GM20431 (cell line): Measurements from ENCODE around the gene LATS1.
"Not testable (repeated sequence)": the region's sequence is repeated elsewhere in the genome, so short reads cannot be mapped to it uniquely, and the experiment has no call there.

Experiments used
- in situ Hi-C: fragments of 300-500 bp; cut with MseI, MboI; formaldehyde crosslinking; loops from one replicate; pipeline ENCODE4 v1.15.0; 2020; ENCODE audit warnings: low sequenced_read_pairs; ENCODE audit not compliant: unreplicated experiment

The LATS1 gene

DNA sequence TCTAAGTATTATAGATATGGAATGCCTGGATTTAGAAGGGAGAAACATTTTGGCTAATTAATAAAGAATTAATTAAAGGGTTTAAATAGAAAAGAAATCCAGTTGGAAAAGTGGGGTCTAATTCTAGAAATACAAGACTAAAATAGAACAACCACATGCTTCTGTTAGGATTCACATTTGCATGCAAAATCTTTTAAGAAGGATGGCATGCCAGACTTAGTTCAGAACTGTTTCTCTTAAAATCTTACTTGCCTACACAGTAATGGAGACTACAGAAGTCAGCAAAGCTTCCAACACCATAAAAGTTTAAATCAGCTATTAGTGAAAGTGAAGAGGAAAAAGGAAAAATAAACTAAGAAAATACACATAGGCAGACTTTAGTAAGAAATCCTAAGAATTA is 36.7 kb downstream of the LATS1 start:
- in situ Hi-C loops, result no loop called here

DNA sequence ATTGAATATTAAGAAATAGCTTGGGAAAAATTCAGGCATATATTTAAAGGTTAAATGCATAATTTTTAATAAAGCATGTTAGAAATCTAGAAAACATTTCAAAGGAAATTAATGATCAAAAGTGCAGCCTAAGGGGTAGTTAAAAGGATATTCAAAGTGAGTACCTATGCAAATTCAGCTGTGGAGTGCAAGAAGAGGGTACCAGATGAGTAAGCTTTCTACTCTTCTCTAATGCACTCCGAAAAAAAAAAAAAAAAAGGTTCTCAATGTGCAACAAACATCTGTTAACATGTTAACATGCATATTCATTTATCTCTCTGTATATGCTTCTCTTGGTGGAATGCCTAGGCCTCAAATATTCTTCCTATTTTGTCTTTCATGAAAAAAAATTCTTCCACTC is 37.4 kb downstream of the LATS1 start:
- in situ Hi-C loops, result no loop called here

GRCh38 chr6:149672265-149672664 is 45.6 kb downstream of the LATS1 start:
- in situ Hi-C loops, result not testable (repeated sequence)

DNA sequence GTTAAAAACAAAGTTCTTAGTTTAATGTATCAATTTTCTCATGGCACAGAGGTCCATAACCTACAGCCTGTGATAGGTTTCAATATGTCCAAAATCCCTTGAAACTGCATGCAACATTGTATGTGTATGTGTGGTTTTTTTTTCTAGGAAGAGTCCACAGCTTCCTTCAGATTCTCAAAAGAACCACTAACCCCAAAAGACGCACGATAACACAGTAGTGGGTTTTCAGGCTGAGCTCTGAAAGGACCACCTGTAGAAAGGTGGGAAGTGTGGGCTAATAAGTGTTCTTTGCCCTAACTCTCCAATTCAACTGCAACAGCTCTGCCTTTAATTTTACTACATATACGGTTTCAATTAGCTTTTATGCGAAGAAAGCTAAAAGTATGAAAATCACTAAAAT is 57.9 kb downstream of the LATS1 start:
- in situ Hi-C loops, result no loop called here

DNA sequence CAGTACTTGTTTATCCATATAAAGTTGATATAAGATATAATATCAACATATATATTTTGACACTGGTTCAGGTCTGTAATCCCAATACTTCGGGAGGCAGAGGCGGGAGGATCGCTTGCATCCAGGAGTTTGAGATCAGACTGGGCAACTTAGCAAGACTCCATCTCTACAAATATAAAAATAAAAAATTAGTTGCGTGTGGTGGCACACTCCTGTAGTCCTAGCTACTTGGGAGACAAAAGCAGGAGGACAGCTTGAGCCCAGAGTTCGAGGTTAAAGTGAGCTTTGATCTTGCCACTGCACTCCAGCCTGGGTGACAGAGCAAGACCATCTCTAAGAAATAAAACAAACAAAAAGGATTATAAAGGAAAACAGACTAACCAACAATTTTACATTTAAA is 60.5 kb downstream of the LATS1 start:
- in situ Hi-C loops, result no loop called here

GRCh38 chr6:149651056-149651455 is 66.8 kb downstream of the LATS1 start:
- in situ Hi-C loops, result no loop called here

GRCh38 chr6:149648148-149649145 is 69.5 kb downstream of the LATS1 start, which contains the start of gene KATNA1:
Gene KATNA1 (minus strand): TSS chr6:149648714. CDS start chr6:149638547, 10,167 bp downstream.
- in situ Hi-C loops, result no loop called here

GRCh38 chr6:149646599-149646998 is 71.3 kb downstream of the LATS1 start:
- in situ Hi-C loops, result no loop called here

DNA sequence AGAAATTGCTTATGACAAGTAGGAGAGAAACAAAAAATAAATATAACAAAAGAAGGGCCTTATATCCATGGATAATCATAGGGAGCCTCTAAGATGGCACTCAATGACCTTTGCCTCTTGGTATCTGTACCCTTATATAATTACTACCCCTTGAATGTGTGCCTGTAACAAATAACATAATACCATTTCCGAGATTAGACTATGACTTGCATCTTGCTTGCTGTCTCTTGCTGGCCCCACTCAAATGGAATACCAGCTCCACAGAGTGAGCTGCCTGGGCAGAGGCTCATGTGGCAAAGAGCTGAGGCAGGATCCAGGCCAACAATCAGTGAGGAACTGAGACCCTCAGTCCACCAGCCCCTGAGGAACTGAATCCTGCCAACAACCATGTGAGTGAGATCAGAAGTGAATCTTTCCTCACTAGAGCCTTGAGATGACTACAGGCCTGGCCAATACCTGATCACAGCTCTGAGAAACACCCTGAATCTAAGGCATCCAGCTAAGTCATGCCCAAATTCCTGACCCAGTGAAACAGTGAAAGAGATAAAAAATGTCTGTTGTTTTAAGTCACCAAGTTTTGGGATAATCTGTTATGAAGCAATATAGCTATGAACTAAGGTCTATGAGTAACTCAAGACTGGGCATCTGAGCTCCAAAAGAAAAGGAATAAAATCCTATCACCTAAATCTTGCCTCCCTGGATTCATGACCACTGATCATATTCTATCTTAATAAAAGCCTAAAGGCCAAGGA is 74.9 kb downstream of the LATS1 start:
- in situ Hi-C loops, result no loop called here

DNA sequence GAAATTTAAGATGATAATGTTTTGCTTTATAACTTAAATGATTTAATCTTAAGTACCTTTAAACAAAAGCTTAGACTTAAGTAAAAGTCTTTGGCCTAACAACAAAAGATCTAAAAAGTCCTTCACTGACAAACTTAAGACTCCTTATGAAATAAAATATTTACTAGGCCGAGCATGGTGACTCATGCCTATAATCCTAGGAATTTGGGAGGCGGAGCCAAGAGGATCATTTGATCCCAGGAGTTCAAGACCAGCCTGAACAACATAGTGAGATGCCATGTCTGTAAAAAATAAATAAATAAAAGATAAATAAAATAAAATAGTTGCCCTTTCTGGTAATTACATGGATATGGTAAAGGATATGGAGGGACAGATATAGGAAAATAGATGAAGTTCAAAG is 81.8 kb downstream of the LATS1 start:
- in situ Hi-C loops, result no loop called here

- in situ Hi-C loops, result no loop called here
Measured at GRCh38 chr6:149634315-149634714, 83.6 kb downstream of the LATS1 start.

- in situ Hi-C loops, result no loop called here
Measured at GRCh38 chr6:149628875-149629510, 88.9 kb downstream of the LATS1 start.

- in situ Hi-C loops, result no loop called here
Measured at GRCh38 chr6:149627672-149628071, 90.2 kb downstream of the LATS1 start.

- in situ Hi-C loops, result no loop called here
Measured at GRCh38 chr6:149615805-149616204, 102.1 kb downstream of the LATS1 start.

DNA sequence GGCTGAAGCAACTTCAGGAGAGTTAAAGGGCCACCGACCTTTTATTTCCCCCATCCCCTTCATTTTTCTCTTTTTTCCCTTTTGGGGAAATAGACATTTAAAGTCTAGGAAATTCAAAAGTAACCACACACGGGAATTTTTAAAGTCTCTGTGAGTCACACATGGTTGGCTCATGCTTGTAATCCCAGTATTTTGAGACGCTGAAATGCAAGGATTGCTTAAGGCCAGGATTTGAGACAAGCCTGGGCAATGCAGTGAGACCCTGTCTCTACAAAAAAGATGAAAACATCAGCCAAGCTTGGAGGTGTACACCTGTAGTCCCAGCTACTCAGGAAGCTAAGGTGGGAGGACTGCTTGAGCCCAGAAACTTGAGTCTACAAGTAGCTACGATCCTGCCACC is 103.6 kb downstream of the LATS1 start:
- in situ Hi-C loops, result no loop called here

DNA sequence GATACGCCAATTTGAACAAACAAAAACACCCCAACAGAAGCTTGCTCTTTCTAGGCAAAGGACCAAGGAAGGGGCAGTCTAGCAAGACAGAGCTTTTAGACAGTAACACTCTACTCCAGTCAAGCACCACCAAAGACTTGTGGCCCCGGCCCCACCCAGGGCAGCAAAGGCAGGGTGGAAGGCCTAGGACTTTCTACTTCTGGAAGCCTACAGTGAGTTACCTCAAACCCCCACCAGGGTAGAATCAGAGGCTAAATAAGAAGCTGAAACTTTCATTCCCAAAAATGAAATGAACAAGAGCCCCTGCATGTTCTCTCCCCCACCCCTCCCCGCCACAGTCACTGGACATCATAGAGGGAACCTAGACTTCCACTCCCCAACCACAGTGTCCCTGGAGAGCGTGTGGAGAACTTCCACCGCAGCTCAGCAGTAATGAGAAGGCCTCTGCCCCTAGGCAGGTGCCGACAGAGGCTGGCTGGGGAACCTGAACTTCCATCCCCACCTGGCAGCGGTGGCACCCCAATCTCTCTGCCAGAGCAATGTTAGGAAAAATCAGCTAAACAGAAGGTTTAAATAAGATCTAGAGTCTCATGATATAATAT is 109.4 kb downstream of the LATS1 start:
- in situ Hi-C loops, result no loop called here
